Transverse colon (tissue), 4 donors: ENCODE data around the gene ACAP2. TPM values are rescaled to one million over a fixed set of nuclear protein-coding genes. Genes with fewer than 3 reads are reported as not detected.

Experiments
- DNase-seq: peaks from one replicate; pipeline ENCODE4 v3.0.0-alpha.2; 2019
- H3K27ac ChIP-seq, 4 donors: fragments of 200-600 bp; sonication (generic); 2 replicates each; pipeline ENCODE4 v1.5.1; 2016 to 2018; ENCODE audit warnings: inconsistent platforms in 4 of 4
- H3K27me3 ChIP-seq: fragments of 200-600 bp; sonication (generic); 2 replicates; pipeline ENCODE4 v1.5.1; 2017; ENCODE audit warnings: inconsistent platforms
- H3K36me3 ChIP-seq, 4 donors: fragments of 200-600 bp; sonication (generic); 2 replicates each; pipeline ENCODE4 v1.5.1; 2017 to 2019; ENCODE audit warnings: inconsistent platforms in 4 of 4
- H3K4me1 ChIP-seq, 4 donors: fragments of 200-600 bp; sonication (generic); 2 replicates each; pipeline ENCODE4 v1.5.1; 2017 to 2020; ENCODE audit warnings: inconsistent platforms in 4 of 4
- H3K4me3 ChIP-seq, 4 donors: fragments of 200-600 bp; sonication (generic); 1 replicate in 1 of 4; 2 replicates in 3 of 4; pipeline versions ENCODE4 v1.5.1 to v1.6.1; 2017 to 2019; ENCODE audit warnings: inconsistent platforms in 4 of 4
- H3K9me3 ChIP-seq, 2 donors: fragments of 200-600 bp; sonication (generic); 2 replicates each; pipeline ENCODE4 v1.5.1; 2017 to 2019; ENCODE audit warnings: inconsistent platforms in 2 of 2
- EP300 ChIP-seq: sonication (generic); formaldehyde crosslinking; IDR thresholded peaks from one replicate; pipeline ENCODE4 v1.6.1; 2017; ENCODE audit warnings: antibody characterized with exemption, low read depth
- POLR2A ChIP-seq: fragments of 450-650 bp; IDR thresholded peaks from one replicate; pipeline ENCODE4 v1.6.1; 2016; ENCODE audit warnings: antibody characterized with exemption, mild to moderate bottlenecking, moderate library complexity
- POLR2AphosphoS5 ChIP-seq, 3 donors: sonication (generic); formaldehyde crosslinking; IDR thresholded peaks; one replicate each; pipeline ENCODE4 v1.6.1; 2016; ENCODE audit warnings: antibody characterized with exemption in 3 of 3
- WGBS, 2 donors: methylation state at CpG; one replicate each; pipeline ENCODE4 v1.1.5; 2018; ENCODE audit warnings: low coverage in 1 of 2; 5-methylcytosine and 5-hydroxymethylcytosine counted together
- in situ Hi-C, 4 donors: fragments of 200-750 bp; cut with MboI; loops; one replicate each; pipeline versions ENCODE4 v1.15.0 to v1.15.1; 2017; ENCODE audit warnings: low sequenced_read_pairs in 3 of 4, low pct_ligation_motif_present in 1 of 4, low pct_unique_long_range_greater_than_20kb in 1 of 4
- intact Hi-C: fragments of 100-400 bp; cut with DNase I; formaldehyde crosslinking; loops from one replicate; pipeline ENCODE4 v1.15.1; 2023; ENCODE audit warnings: low total_unique reads
- small RNA-seq, 4 donors: library from RNA; depleted of rRNA; stranded (forward); fragments of <200 nt; gene quantifications; one replicate each; pipeline ENCODE3, GENCODE V24; 2016
- total RNA-seq, 4 donors: library from RNA; depleted of rRNA; stranded (reverse); fragments of >200 nt; gene quantifications; one replicate each; pipeline ENCODE4 v1.1.0, GENCODE V29; 2016
- TF ChIP-seq, protein P1 (sequence below), 5 experiments: fragments of 200-600 bp in 3 of 5; fragments of 450-650 bp in 2 of 5; sonication (generic) in 3 of 5; IDR thresholded peaks; 1 replicate in 2 of 5; 2 replicates in 3 of 5; pipeline ENCODE4 v1.5.1; 2016 to 2017; ENCODE audit warnings: antibody characterized with exemption in 5 of 5, inconsistent platforms in 3 of 5, mild to moderate bottlenecking in 2 of 5, moderate library complexity in 1 of 5

Gene ACAP2
- total RNA-seq, 4 donors from 2014 or later, result 17.3 to 97.5 (median 64.6) TPM

DNA sequence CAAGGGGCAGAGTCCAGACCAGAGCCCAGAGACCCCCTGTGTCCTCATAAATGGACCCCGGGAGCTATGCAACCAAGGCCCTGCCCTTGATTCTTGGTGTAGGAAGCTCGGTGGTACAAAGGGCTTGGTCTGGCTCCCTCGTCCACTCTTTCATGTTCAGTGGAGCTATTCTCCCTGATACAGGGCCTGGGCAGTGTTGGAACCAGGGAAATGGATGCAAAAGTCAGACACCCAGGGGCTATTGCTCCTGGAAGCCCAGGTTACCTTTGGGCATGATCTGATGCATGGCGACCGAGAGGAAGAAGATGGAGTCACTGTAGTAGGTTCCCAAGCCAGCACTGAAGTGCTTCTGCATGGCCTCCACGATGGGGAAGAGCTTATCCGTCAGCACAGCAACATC lies 216.4 kb downstream of the ACAP2 start:
- in situ Hi-C loops (loop anchor here in 1 of 4 donors (25.0 kb wide), 1 partner anchor 214 kb away; no protein-coding TSS in a partner anchor), intact Hi-C loops (loop anchor here (2.0 kb wide), 1 partner anchor 72 kb away; no protein-coding TSS in a partner anchor)
- Histone ChIP-seq H3K27ac (no peak overlapping the region), H3K36me3 (no peaks in the 10 kb centered on the region), H3K27me3 (no peaks in the 10 kb centered on the region), H3K9me3 (no peaks in the 10 kb centered on the region), H3K4me1 (peaks cover 0 to 28% (median 21%) of the 10 kb centered on the region in 4 donors), H3K4me3 (no peak overlapping the region)
- WGBS, 2 donors, result 94% methylated on average over 7 of the region's 7 CpGs; no CpG with 5 or more reads in 1 of the 2 donors
- DNase-seq, result no peak
- TF ChIP-seq POLR2AphosphoS5 (IDR thresholded peaks at IDR 0.05) (no peak), POLR2A (no peak), EP300 (no peak)
- TF ChIP-seq, protein P1, sequence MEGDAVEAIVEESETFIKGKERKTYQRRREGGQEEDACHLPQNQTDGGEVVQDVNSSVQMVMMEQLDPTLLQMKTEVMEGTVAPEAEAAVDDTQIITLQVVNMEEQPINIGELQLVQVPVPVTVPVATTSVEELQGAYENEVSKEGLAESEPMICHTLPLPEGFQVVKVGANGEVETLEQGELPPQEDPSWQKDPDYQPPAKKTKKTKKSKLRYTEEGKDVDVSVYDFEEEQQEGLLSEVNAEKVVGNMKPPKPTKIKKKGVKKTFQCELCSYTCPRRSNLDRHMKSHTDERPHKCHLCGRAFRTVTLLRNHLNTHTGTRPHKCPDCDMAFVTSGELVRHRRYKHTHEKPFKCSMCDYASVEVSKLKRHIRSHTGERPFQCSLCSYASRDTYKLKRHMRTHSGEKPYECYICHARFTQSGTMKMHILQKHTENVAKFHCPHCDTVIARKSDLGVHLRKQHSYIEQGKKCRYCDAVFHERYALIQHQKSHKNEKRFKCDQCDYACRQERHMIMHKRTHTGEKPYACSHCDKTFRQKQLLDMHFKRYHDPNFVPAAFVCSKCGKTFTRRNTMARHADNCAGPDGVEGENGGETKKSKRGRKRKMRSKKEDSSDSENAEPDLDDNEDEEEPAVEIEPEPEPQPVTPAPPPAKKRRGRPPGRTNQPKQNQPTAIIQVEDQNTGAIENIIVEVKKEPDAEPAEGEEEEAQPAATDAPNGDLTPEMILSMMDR (IDR thresholded peaks at IDR 0.05), result no peak

DNA sequence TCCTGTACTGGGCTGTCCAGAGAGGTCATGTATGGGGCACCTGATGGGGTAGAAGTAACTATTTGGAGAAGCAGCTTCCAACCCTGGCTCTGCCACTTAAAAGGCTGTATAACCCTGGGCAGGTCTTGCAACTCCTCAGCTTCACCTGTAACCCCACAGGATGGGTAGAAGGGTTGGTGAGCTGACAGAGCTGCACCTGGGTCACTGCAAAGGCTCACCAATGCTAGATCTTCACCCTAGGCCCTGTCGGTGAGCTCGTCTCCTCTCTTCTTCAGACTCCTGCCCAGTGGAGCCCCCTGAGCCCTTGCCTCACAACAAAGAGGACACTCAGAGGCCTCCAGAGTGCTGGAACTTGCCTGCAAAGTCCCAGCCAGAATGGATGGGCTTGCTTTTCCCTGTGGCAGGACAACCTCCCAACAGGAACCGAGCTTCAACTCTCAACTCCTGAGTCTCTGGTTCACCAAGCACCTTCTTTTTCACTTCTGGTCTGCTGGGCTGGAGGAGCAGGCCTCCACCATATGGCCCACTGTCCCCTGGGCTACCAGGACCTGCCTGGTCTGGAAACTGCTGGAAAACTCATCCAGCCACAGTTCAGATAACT lies 217.7 kb downstream of the ACAP2 start:
- Histone ChIP-seq H3K4me1 (peaks cover 0 to 29% (median 23%) of the 10 kb centered on the region in 4 donors), H3K36me3 (no peaks in the 10 kb centered on the region), H3K27me3 (no peaks in the 10 kb centered on the region), H3K9me3 (no peaks in the 10 kb centered on the region), H3K4me3 (no peak overlapping the region), H3K27ac (peak overlapping the region; percentile 35 to 77 (median 74))
- intact Hi-C loops, result no loop called here
- no peak for TF ChIP-seq POLR2A
- no peak for DNase-seq
- WGBS, 2 donors, result 100% methylated on average over 3 of the region's 3 CpGs; no CpG with 5 or more reads in 1 of the 2 donors
- in situ Hi-C loops, result loop anchor here in 1 of 4 donors (25.0 kb wide), 1 partner anchor 213 kb away; no protein-coding TSS in a partner anchor

Small RNAs within 50 kb of the gene (small RNA-seq; reads per million reads assigned to genes)
- gene RF00019, result 0 reads per million in 4 donors

Other genes starting within 250 kb of the ACAP2 start
- 1 to 10 TPM; 3.0 to 10.0 (median 5.9) TPM for gene XXYLT1, start 171.9 kb downstream of the ACAP2 start, total RNA-seq
- 100 to 1,000 TPM in 1 of 4 donors, 10 to 100 TPM in 3; 50.7 to 143 (median 59.4) TPM for gene PPP1R2, start 100.3 kb upstream of the ACAP2 start, total RNA-seq
- 100 to 1,000 TPM in 1 of 4 donors, 10 to 100 TPM in 2, 1 to 10 TPM in 1; 3.4 to 118 (median 46.1) TPM for gene APOD, start 140.9 kb upstream of the ACAP2 start, total RNA-seq